ENCODE measurements around the gene SERBP1. TPM values are rescaled to one million over a fixed set of nuclear protein-coding genes. Genes with fewer than 3 reads are reported as not detected.

The SERBP1 gene
- total RNA-seq, 1 experiment from 2014 or later = 230 TPM

DNA sequence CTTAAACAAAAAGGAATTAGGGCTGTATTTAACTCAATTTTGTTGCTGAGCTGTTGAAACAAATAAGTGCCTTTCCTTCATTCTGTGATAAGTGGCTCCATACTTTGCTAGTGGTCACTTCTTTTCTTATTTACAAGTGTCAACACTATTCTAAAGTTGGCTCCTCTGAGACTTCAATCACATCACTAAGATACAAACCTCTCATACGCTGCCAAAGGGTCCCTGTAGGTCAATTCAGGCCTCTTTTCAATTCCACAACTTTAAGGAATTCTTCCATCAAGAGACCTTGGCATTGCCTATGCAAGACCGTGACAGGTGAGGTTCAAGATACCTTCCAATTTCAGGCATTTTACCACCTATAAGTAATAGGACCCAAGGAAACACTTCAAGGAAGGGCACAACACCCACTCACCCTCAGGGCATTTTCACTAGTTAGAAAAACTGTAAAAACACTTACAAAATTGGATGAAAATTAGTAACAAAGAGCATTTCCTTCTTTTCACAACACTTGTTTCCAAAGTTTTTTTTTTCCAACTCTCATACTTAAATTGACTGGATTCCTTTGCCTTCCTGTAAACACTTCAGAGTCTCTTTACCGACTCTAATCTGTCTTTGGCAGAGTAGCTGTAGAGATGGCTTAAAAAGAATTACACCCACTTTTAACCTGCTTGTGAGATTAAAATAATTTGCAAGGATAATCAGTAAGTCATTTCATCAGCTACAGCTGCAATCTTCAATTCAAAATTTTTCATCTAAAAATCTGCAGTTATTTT is 24.5 kb downstream of the SERBP1 start:
- TF ChIP-seq POLR2AphosphoS5 (IDR thresholded peaks at IDR 0.05; ENCODE audit: low read depth, low read length) = no peak
- no peak for TF ChIP-seq TCF7L2 (IDR thresholded peaks at IDR 0.05; ENCODE audit: low read depth, low read length)
- TF ChIP-seq, protein P1, sequence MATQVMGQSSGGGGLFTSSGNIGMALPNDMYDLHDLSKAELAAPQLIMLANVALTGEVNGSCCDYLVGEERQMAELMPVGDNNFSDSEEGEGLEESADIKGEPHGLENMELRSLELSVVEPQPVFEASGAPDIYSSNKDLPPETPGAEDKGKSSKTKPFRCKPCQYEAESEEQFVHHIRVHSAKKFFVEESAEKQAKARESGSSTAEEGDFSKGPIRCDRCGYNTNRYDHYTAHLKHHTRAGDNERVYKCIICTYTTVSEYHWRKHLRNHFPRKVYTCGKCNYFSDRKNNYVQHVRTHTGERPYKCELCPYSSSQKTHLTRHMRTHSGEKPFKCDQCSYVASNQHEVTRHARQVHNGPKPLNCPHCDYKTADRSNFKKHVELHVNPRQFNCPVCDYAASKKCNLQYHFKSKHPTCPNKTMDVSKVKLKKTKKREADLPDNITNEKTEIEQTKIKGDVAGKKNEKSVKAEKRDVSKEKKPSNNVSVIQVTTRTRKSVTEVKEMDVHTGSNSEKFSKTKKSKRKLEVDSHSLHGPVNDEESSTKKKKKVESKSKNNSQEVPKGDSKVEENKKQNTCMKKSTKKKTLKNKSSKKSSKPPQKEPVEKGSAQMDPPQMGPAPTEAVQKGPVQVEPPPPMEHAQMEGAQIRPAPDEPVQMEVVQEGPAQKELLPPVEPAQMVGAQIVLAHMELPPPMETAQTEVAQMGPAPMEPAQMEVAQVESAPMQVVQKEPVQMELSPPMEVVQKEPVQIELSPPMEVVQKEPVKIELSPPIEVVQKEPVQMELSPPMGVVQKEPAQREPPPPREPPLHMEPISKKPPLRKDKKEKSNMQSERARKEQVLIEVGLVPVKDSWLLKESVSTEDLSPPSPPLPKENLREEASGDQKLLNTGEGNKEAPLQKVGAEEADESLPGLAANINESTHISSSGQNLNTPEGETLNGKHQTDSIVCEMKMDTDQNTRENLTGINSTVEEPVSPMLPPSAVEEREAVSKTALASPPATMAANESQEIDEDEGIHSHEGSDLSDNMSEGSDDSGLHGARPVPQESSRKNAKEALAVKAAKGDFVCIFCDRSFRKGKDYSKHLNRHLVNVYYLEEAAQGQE (IDR thresholded peaks at IDR 0.05; ENCODE audit: insufficient read depth in 1 of 2, low read depth in 2 of 2, low read length in 1 of 2) = no peak
- TF ChIP-seq, protein P2, sequence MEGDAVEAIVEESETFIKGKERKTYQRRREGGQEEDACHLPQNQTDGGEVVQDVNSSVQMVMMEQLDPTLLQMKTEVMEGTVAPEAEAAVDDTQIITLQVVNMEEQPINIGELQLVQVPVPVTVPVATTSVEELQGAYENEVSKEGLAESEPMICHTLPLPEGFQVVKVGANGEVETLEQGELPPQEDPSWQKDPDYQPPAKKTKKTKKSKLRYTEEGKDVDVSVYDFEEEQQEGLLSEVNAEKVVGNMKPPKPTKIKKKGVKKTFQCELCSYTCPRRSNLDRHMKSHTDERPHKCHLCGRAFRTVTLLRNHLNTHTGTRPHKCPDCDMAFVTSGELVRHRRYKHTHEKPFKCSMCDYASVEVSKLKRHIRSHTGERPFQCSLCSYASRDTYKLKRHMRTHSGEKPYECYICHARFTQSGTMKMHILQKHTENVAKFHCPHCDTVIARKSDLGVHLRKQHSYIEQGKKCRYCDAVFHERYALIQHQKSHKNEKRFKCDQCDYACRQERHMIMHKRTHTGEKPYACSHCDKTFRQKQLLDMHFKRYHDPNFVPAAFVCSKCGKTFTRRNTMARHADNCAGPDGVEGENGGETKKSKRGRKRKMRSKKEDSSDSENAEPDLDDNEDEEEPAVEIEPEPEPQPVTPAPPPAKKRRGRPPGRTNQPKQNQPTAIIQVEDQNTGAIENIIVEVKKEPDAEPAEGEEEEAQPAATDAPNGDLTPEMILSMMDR (IDR thresholded peaks at IDR 0.05) = no peak
- no peak for TF ChIP-seq SIN3A (IDR thresholded peaks at IDR 0.05; ENCODE audit: borderline replicate concordance, insufficient read depth, low read depth, low read length)
- no peak for ATAC-seq
- ChIA-PET CTCF (no interaction called here), POLR2A (interaction anchor here (0.7 kb wide), 1 partner anchor 62 kb away, joined by 4 read pairs; no protein-coding TSS in a partner anchor)
- no peak overlapping the region for H3K4me3 ChIP-seq (ENCODE audit: low read depth in 2 of 2, low read length in 2 of 2)
- peaks cover 9% of the 10 kb centered on the region for H3K36me3 ChIP-seq (ENCODE audit: control insufficient read depth, insufficient read depth, low read length)
- no peak for DNase-seq (ENCODE audit: low read depth, low spot score)
- no peaks in the 10 kb centered on the region for H3K9me3 ChIP-seq (ENCODE audit: control insufficient read depth, insufficient read depth, low read depth, low read length)
- no peaks in the 10 kb centered on the region for H3K4me1 ChIP-seq (ENCODE audit: control insufficient read depth, insufficient read depth, low read length)
- in situ Hi-C loops (cut with HindIII; ENCODE audit: low pct_unique_long_range_greater_than_20kb, low sequenced_read_pairs) (no loop called here), intact Hi-C loops (cut with micrococcal nuclease; ENCODE audit: unreplicated experiment) (loop anchor here (10.0 kb wide), 1 partner anchor 171 kb away; no protein-coding TSS in a partner anchor)
- BruUV-seq (replicated peaks) = TSS peak; percentile 2
- no peak overlapping the region for H3K27ac ChIP-seq (ENCODE audit: low read length)
- H3K27me3 ChIP-seq (ENCODE audit: control insufficient read depth, insufficient read depth, low read length) = no peaks in the 10 kb centered on the region

DNA sequence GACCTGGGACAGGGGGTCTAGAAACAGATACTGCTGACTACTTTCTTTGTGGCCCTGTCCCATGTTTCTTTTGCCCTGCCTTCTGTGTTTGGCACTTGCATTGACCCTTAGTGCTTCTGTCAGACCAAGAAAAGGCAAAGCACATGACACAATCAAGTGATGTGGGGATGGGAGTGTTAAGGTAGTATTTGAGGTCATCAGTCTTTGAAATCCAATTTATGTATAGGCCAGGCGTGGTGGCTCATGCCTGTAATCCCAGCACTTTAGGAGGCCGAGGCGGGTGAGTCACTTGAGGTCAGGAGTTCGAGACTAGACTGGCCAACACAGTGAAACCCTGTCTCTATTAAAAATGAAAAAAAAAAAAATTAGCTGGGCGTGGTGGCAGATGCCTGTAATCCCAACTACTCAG is 26.0 kb downstream of the SERBP1 start:
- POLR2A ChIA-PET = no interaction called here
- DNase-seq (ENCODE audit: low read depth, low spot score) = no peak
- no peaks in the 10 kb centered on the region for H3K4me1 ChIP-seq (ENCODE audit: control insufficient read depth, insufficient read depth, low read length)
- H3K27ac ChIP-seq (ENCODE audit: low read length) = no peak overlapping the region
- TF ChIP-seq TCF7L2 (IDR thresholded peaks at IDR 0.05; ENCODE audit: low read depth, low read length) (no peak), SIN3A (IDR thresholded peaks at IDR 0.05; ENCODE audit: borderline replicate concordance, insufficient read depth, low read depth, low read length) (no peak), POLR2AphosphoS5 (IDR thresholded peaks at IDR 0.05; ENCODE audit: low read depth, low read length) (no peak)
- TF ChIP-seq, protein P2 (IDR thresholded peaks at IDR 0.05) = no peak
- TF ChIP-seq, protein P1 (IDR thresholded peaks at IDR 0.05; ENCODE audit: insufficient read depth in 1 of 2, low read depth in 2 of 2, low read length in 1 of 2) = no peak
- H3K36me3 ChIP-seq (ENCODE audit: control insufficient read depth, insufficient read depth, low read length) = no peaks in the 10 kb centered on the region
- no peaks in the 10 kb centered on the region for H3K9me3 ChIP-seq (ENCODE audit: control insufficient read depth, insufficient read depth, low read depth, low read length)
- intact Hi-C loops (cut with micrococcal nuclease; ENCODE audit: unreplicated experiment) (loop anchor here (10.0 kb wide), 1 partner anchor 169 kb away; no protein-coding TSS in a partner anchor), in situ Hi-C loops (cut with HindIII; ENCODE audit: low pct_unique_long_range_greater_than_20kb, low sequenced_read_pairs) (no loop called here)
- no TSS peak for BruUV-seq (replicated peaks)
- no peaks in the 10 kb centered on the region for H3K27me3 ChIP-seq (ENCODE audit: control insufficient read depth, insufficient read depth, low read length)
- no peak for ATAC-seq
- H3K4me3 ChIP-seq (ENCODE audit: low read depth in 2 of 2, low read length in 2 of 2) = no peak overlapping the region
- CTCF ChIA-PET = no interaction called here

Measured in Panc1 (cell line).